Iris pigment epithelial cell (primary cell): ENCODE measurements around the gene HOXB8.
A peak's percentile ranks its signal among the peaks of the same experiment; 100 is the strongest.

Experiments
- DNase-seq: peaks from one replicate; pipeline ENCODE4 v3.0.0-alpha.2; 2011; ENCODE audit warnings: low read depth

The HOXB8 gene

DNA sequence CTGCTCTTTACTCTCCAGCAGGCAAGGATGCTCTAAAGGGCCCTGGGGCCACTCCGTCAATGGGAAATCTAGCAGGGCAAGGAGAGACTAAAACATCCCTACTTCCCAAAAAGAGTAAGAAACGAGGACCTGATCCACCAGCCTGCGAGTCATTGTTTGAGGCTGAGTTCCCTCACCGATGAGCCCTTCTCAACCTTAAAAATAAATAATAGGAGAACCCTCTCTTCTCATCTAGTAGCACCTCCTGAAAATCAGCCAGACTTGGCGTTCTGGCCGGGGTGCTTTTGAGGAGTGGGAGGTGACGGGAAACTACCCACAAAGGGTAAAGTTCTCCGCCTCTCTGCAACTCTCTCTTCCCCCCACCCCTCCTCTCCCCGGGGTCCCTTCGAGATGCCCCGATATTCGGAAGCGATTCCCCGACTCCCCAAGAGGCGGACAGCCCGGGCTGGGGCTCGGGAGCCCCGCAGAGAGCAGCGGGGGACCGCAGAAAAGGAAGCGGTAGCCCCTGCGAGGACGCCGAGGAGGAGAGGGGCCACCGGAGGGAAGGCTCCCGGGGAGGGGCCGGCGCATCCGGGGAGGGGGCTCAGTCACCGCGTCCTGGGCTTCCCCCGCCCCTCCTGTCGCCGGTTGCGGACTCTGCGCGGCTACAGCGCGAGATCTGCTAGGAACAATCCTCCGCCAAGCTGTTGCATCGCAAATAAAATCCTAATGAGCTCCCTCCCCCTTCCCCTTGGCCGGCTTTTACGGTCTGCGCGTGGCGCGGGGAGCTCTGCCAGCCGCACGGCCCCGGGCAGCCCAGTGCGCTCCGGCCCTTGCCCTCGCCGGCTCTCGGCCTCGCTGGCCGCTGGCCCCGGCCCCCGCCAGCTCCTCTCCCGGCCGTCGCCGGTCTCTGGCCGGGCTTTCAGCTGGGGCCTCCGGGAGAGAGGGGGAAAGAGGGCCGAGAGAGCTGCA lies 9.7 kb upstream of the HOXB8 start:
- DNase-seq, result no peak

DNA sequence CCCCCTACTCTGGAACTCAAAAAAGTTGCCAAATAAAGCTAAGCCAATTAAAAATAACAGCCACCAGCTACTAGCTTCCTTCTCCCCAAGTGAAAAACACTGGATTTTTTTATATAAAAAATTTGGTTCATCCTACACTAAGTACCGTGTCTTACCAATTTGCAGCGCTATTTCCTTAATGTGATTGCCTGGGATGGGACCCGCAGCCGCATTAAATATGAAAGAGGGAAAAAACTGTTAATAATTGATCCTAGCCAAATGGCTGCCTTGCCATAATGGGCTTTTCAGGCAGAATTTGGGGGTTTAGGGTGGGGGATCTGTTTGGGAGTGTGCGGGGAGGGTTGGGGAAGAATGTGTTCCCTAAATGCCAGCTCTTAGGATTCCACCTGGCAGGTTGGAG lies 9.0 kb upstream of the HOXB8 start:
- DNase-seq, result no peak

DNA sequence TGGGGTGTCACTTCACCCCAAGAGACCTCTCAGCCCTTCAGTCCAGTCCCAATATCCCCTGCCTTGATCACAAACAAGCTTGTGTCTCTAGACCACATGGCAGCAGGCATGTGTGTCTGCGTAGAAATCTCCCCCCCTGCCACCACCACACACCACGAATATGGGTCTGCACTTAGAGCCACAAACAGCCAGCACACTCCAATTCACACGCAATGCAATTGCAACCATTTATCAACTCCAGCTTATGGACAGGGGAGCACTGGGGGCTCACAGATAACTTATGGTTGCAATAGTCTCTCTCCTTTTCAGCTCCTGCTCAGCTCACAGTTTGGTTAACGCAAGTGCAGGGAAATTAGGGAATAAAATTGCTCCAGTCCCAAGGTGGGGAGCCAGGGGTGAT lies 8.5 kb upstream of the HOXB8 start:
- no peak for DNase-seq

DNA sequence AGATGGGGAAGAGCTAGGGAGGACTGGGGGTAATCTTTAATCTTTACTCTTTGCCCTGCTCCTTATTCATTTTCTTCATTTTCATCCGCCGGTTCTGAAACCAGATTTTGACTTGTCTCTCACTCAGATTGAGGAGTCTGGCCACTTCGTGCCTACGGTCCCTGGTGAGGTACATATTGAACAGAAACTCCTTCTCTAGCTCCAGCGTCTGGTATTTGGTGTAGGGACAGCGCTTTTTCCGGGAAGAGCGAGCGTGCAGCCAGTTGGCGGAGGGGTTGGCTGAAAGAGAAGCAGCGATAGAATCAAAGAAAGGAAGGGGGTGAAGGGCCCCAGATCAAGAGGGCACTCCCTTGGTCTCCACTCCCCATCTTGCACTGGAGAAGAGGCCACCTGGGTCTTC lies 7.8 kb upstream of the HOXB8 start:
- no peak for DNase-seq

DNA sequence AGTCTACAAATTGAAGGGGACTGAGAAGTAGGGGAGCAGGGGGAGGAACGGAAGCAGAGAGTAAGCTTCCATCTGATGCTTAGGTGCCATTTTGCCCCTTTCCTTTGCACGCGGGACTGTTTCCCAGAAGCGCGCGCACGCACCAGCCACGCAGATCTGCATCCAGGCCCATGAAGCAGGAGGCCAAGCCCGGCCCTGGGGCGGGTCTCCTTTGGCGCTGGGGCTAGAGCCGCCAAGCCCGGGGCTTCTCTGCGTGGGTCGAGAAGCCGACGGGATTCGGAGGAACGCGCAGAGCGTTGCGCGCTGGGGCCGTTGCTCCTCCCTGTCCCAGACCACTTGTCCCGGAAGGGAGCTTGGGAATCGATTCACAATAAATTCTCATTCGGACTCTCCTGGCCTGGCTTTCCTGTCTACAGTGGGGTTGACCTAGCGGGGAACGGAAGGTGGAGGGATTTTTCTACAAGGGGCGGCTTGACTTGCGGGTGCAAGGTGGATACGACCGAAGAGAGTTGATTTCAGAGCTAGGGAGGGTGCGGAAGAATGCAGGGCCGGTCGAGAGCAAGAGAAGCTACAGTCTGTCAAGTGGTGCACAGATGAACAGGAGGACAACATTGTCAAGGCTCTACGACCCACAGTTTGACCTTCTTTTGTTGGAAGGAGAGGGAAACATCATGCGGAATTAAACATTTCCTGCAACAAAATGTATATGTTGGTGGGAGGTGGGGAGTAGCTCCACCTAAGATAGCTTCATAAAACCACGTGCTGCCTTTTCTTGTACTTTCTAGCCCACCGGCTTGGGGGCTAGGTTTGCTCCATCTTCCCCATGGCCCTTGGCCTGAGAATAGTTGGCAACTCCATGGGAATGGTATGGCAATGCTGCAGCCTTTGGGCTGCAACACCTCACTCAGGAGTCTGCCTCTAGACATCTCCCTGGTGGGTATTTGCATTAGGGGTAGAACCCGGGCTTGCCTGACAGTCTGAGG lies 6.6 kb upstream of the HOXB8 start:
- DNase-seq, result no peak

DNA sequence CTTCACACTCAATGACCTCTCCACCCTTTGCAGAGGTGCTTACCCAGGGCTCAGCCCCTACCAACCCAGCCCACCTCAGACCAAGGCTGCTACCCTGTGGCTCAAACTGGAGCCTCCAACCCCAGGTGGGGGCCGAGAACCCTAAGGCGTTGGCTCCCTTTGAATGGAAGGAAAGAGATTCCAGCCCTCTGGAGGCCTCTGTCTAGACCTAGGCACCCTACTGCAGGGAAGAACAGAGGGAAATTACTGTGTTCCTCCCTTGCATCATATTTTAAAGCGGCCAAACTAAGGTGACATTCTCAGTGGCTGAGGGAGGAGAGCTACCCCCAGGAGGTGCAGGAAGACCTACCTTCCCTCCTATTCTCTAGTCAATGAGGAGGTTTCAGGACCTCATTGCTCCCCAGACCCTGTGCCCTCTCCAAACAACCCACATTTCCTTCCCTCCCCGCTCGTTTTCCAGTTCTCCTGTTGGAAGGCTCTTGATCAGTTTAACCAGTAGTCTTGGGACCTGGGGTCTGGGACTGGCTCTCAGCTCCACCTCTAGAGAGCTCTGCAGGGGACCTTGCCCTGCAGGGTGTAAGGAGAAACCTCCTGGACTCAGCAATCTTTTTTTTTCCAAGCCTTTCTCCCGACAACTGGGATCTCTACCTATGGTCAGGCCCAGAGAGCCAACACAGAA lies 5.5 kb upstream of the HOXB8 start:
- DNase-seq, result no peak

DNA sequence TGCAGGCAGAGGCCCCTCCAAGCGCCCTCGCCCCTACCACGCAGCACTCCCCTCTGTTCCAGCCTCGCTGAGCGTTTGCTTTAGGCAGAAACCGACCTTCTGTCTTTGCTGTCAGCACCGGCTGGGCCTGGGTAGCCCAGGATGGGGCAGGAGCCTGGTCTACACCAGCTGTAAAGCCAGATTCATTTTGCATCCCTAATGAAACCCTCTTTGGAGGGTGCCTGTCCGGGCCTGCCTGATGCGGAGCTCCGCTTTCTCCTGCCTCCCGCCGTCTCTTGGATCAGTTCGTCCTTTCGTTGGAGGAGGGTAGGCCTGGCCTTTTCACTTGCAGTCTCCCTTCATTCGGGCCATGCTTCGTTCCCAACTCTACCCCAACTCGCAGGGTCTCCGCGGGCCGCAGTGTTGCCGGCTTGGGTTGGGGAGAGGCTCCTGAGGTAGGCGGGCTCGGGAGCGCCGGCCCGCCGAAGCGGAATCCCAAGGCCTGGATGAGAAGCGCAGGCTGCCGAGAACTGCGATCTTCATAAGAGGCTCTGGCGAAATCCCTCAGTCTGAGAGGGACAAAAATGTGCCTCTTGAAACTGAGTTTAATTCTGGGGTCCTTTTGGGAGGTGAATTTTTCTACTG lies 4.8 kb upstream of the HOXB8 start:
- no peak for DNase-seq

DNA sequence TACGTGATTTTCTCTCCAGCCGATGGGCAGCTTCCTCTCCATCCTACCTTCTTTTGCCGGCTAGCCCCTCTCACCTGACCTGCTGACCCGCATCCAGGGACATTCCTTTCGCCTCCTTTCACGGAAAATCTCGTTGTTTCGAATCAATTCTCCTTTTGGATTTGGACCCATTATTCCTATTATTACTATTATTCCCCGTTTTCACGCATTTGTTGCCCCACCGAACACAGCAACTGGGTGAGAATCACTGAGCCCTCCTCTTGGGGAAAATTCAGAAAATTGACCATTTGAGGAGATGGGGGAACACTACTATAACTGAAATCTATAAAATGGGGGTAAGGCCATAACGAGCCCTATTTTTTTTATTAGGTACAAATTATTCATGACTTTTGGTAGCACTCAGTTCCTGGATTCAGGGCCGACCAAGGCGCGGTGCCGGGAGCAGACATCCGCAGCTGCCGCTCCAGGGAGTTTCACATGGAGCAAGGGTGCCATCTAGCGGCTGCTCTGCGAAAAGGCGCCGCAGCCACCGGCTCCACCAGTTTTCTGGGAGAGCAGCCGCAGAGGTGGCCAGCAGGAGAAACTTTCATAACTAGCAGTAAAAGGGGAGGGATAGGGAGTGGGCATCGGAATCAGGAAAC lies 3.3 kb upstream of the HOXB8 start:
- DNase-seq, result peak; percentile 72

DNA sequence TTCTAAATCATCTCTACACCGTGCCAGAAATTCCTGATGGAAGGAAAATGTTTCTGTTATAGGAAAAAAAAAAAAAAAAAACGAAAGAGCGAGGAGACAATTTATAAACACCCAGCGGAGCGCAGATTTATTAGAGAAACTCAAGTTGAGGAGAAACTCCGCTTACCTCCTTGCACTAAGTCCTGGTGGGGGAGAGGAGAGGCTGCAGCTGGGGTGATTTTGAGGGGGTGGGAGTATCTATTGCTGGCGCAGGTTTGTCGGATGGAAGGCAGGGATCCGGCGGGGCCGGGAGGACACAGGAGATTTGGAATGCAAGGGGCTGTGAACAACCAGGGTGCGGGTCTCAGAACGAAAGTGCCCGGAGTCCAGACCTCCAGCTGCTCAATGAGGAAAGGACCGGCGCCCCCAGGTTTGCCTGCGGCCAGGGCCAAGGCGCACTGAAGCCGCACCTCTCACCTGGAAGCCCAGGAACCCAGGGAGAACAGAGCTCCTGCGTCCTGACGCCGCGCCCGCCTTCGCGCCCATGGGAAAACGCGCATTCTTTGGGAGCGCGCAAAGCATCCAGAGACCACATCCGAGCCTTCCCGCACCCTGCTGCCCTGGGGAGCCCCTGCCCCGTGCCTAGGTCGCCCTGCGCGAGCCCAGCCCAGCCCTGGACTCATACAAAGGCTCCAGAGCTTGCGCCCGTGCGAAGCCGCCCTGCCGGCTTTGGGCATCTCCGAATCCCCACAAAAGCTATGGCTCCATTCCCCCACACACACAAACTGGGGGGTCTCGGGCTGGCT lies 2.6 kb upstream of the HOXB8 start:
- no peak for DNase-seq

DNA sequence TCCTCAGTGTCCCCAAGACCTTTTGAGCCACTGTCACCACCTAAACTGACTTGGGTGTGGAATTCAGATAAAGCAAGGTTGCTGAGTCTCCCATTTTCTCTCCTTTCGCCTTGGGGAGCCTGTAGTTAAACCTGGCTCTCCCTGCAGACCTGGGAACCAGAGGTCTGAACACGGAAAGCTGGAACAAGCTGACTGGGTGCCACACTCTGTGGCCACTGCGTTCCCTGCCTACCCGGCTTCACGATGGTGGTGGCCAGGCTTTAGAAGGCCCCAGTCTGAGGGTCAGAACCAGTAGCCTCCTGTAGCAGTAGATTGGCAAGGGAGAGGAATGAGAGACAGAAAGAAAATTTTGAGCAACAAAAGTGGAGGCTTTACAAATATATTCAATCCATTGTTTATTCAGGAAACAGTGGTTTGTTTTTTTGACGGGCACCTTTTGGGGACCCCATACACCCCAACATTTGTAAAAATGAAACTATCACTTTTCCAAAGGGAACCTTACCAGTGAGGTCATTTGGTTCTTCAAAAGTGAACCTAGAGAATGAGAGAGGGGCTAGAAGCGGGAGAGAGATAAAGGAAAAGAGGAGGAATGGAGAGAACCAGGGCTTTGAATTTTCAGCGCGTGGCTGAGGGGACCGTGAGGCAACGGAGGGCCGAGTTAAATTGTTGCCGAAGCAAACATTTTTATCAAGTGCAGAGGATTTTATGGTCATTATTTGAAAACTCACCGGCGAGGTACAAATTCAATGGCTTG lies 1.8 kb upstream of the HOXB8 start:
- DNase-seq, result no peak

DNA sequence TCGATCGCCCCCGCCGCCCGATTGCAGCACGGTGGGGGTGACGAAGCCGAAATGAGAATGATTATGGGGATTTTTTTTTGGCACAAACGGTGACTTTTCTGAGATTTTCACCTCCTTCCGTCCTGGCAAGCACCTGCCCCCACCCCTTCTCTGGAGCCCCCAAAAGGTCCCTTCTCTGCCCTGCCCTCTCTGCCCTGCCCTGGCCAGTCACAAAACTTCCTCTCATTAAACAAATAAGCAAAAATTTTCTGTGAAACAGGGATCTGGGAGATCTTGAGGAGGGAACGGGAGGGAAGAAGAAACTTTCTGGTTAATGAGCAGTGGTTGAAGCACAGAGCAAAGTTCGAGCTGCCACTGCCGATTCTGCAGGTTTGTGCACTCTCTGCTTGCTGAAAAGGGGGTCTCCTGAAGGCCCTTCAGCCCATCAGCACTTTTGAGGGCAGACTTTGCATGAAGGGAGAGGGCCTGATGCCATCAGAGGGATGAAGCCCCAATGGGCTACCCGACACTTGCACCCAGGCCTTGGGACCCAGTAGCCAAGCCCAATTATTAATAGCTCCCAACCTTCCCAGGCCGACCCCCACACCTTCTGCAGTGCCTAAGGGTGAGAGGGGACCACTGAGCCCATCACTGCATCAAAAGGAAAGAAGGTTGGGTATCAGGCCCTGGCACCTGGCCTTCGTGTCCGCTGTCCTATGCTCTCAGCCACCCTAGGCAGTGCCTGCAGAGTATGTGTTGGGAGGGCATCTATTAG lies 1.0 kb upstream of the HOXB8 start:
- DNase-seq, result no peak

DNA sequence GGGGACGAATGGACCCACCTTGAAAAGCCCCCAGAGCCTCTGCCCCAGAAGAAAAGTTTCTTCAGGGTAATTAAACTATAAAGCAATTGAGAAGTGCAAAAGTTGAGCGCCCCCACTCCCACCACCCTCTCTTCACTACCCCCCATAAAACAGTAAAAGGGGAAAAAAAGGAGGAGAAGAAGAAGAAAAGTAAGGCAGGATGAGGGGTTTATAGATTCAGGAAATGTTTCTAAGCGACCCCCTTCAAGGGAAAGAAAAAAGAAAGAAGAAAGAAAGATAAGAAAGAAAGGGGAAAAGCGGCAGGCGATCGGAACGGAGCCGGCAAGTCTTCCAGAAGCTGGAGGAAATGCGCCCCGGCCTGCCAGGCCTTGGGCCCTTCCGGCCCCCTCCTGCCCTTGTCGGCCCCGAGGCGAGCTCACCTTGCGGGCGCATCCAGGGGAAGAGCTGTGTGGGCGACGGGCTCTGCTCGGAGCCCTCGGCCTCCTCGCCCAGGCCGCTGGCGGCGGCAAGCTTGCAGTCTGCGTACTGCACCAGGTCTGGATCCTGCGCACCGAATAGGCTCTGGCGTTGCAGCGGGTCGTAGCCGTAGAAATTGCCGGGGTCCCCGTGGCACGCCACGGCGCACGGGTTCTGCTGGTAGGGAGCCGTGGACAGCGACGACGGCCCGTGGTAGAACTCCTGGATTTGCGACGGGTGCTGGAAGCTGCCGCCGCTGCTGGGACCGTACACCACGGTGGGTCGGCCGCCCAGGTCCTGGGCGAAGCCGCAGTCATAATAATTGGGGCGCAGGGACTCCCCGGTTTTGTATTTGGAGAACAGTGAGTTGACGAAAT lies 1.0 kb downstream of the HOXB8 start:
- DNase-seq, result no peak

DNA sequence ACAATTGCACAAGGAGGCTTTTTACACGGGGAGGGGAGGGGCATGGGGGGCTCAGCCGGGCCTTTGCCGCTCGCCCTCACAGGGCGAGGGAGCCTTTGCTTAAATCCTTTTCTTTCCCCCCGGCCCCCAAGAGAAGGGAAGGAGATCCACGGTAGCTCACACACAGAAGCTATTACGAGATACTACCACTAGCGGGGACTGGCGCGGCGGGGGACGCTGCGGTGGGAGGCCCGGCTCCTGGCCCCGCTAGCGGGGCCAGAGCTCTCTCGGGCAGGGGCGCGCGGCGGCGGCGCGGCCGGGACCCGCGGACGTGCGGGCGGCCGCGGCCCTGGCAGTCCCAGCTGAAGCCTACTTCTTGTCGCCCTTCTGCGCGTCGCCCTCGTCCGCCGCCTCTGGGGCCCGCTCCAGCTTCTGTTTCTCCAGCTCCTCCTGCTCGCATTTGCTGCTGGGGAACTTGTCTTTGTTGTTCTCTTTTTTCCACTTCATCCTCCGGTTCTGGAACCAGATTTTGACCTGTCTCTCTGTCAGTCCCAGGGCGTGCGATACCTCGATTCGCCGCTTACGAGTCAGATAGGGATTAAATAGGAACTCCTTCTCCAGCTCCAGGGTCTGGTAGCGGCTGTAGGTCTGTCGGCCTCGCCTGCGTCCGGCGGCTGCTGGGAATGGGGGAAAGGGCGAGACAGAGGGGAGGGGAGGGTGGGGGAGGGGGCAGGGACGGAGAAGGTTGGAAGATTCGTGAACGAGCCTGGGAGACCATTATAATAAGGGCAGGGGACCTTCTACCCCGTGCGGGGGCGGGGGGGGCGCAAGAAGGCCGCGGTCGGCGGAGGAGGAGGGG lies 2.0 kb downstream of the HOXB8 start:
- no peak for DNase-seq

DNA sequence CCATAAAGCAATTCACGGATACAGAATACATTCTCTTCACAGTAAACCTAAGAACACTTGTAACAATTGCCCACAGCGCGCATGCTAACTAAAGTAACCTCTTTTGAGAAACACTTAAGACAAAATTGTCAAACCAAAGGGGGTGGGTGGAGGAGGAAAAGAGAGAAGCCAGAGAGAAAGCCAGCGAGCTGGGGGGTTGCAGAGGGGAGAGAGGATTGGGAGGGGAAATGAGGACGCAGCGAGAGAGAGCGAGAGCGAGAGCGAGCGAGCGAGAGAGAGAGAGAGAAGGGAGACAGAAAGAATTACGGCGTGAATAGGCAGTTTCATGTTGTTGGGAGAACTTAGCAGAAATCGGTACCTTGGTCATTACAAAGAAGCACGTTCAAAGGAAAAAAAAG lies 2.6 kb downstream of the HOXB8 start:
- no peak for DNase-seq

DNA sequence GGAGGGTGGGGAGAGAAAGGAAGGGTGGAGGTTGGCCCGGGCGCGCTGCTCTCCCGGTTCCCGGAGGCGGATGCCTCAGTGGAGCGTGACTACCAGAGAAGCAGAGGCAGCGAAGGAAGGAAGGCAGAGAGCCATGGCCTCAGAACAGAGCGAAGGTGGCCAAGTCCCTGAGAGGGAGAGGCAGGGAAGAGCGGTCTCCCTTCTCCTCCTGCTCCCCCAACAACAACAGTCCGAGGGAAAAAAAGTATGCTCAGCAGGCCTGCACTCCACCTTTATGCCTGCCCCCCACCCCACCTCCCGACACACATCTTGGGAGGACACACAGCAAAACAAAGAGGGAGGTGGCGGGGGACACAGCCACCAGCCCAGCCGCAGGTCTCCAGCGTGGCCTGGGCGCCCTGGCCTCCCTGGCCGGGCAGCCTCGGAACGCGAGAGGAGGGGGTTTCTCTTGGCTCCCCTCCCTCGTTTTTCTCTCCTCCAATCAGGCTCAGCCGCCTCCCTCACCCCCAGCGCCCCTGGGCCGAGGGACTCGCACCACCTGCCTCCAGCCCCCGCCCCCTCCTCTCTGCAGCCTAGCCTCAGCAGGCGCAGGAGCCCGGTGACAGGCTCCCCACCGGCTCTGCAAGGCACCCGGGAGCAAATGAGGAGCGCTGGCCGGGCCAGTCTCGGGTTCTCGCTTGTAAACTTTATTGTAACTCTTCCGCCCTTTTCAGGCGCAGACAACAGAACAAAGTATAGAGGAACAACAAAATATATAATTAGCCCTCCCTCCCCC lies 3.2 kb downstream of the HOXB8 start:
- DNase-seq, result no peak

DNA sequence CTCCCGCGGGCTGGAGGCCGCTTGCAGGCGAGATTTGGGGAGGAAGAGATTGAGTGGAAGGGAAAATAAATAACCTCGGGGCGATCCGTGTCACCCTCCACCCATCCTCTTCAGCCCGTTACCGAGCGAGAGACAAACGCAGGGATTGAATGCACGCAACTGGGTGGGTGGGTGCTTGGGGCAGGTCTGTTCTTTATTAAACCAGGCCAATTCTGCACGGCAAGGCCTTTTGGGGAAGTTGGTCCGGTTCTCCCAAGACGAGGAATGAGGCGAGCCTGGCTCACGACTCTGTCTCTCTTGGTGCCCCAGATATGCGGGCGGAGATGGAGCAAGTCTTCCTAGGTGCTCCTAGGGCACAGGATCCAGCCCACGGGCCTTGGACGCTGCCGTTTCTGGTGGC lies 3.9 kb downstream of the HOXB8 start:
- no peak for DNase-seq
